Natural killer cell (primary cell): ENCODE data around the gene ZP2. TPM values are rescaled to one million over a fixed set of nuclear protein-coding genes. Genes with fewer than 3 reads are reported as not detected.
"Not testable (repeated sequence)": the region's sequence is repeated elsewhere in the genome, so short reads cannot be mapped to it uniquely, and the experiment has no call there.

Experiments
- ATAC-seq, 3 donors: fragments of 150-1000 bp in 2 of 3; fragments of 200-7000 bp in 1 of 3; cut with Tn5 transposase; 1 replicate in 1 of 3; 2 replicates in 2 of 3; pipeline ENCODE4 v1.10.0; 2021; ENCODE audit warnings: mild to moderate bottlenecking in 2 of 3, moderate library complexity in 2 of 3
- DNase-seq, 2 donors: peaks; one replicate each; pipeline versions ENCODE4 v3.0.0 to v3.0.0-alpha.2; 2013 to 2021; ENCODE audit warnings: mixed read lengths in 1 of 2
- H3K27ac ChIP-seq: one replicate; pipeline ENCODE4 v1.5.1; 2013; ENCODE audit warnings: mild to moderate bottlenecking, low read length
- H3K27me3 ChIP-seq: one replicate; pipeline ENCODE4 v1.6.1; 2013; ENCODE audit warnings: low read length; ENCODE audit not compliant: control insufficient read depth, insufficient read depth
- H3K36me3 ChIP-seq: one replicate; pipeline ENCODE4 v1.6.1; 2013; ENCODE audit warnings: low read length; ENCODE audit not compliant: control insufficient read depth, insufficient read depth
- H3K4me1 ChIP-seq: one replicate; pipeline ENCODE4 v1.6.1; 2013; ENCODE audit warnings: low read length; ENCODE audit not compliant: control insufficient read depth, insufficient read depth
- H3K4me3 ChIP-seq: one replicate; pipeline ENCODE4 v1.5.1; 2013; ENCODE audit warnings: low read length
- H3K9me3 ChIP-seq: one replicate; pipeline ENCODE4 v1.6.1; 2013; ENCODE audit warnings: low read length; ENCODE audit not compliant: control insufficient read depth, insufficient read depth
- H3K27ac Mint-ChIP-seq, 2 donors: one replicate each; pipeline ENCODE4 v1.8.0; 2022; ENCODE audit warnings: mild to moderate bottlenecking in 2 of 2, mixed read lengths in 2 of 2, moderate library complexity in 1 of 2
- H3K27me3 Mint-ChIP-seq, 2 donors: one replicate each; pipeline ENCODE4 v1.8.0; 2022; ENCODE audit warnings: low read depth in 2 of 2, mixed read lengths in 2 of 2
- H3K36me3 Mint-ChIP-seq: one replicate; pipeline ENCODE4 v1.8.0; 2022; ENCODE audit warnings: mixed read lengths
- H3K4me1 Mint-ChIP-seq, 2 donors: one replicate each; pipeline ENCODE4 v1.8.0; 2022; ENCODE audit warnings: mixed read lengths in 2 of 2
- H3K4me3 Mint-ChIP-seq: one replicate; pipeline ENCODE4 v1.8.0; 2022; ENCODE audit warnings: mild to moderate bottlenecking, moderate library complexity, mixed read lengths
- H3K9me3 Mint-ChIP-seq, 2 donors: one replicate each; pipeline ENCODE4 v1.8.0; 2022; ENCODE audit warnings: mixed read lengths in 2 of 2
- WGBS: methylation state at CpG from one replicate; pipeline ENCODE4 v1.1.7; 2013; ENCODE audit warnings: missing lambda C conversion rate; ENCODE audit not compliant: insufficient coverage; 5-methylcytosine and 5-hydroxymethylcytosine counted together
- intact Hi-C: fragments of 100-400 bp; cut with micrococcal nuclease; formaldehyde crosslinking; loops from one replicate; pipeline ENCODE4 v1.14.2; 2022
- total RNA-seq, 4 donors: library from RNA; stranded (reverse); fragments of 120-200 nt in 1 of 4; gene quantifications; one replicate each; pipeline versions ENCODE4 v1.2.3 to v1.2.4, GENCODE V29; 2013 to 2022
- TF ChIP-seq, protein P1 (sequence below): fragments of 200-600 bp; IDR thresholded peaks from one replicate; pipeline ENCODE4 v1.8.0; 2022; ENCODE audit warnings: antibody characterized with exemption

The ZP2 gene
- total RNA-seq, 3 donors from 2014 or later (not counting 1 experiment from before 2014, with no cell fraction given): not detected

DNA sequence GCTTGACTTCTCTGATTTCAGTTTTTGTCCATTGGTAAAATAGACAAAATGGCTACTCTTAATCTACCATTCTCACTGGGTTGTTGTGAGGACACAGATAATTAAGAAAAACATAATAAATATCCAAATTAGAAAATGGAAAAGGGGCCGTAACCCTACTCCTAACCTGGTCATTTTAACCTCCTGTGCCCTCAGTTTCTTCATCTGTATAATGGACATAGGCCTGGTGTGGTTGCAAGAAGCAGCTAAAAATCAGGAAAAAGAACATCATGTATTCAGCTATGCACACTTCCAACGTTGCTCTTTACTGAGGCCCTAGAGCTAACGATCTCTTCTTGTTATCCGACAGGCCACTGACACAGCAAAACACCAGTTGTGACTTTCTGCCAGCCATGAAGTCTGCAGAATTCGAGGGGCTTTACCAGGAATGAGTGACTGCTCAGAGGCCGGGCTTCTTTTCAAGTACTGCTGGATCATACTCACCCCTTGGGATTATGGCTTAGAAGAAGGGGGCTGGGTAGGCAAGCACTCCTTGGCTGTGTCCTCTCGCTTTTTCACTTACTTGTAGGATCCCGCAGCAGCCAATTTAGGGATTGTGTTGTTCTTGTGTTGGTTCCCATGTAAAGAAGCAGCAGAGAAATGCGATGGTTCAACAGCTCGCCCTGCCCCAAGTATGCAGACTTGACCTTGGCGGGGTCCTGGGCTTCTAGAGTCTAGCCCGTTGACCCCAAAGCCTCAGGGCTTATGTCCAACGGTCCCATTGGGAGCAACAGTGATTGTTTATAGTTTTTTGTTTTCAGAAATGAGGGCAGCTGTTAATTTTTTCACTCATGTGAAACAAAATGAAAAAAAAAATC is 32.0 kb downstream of the ZP2 start:
- Mint-ChIP-seq H3K36me3 (peaks cover 11% of the 10 kb centered on the region), H3K27ac (no peak overlapping the region), H3K9me3 (no peaks in the 10 kb centered on the region), H3K4me1 (no peaks in the 10 kb centered on the region), H3K4me3 (no peak overlapping the region), H3K27me3 (no peaks in the 10 kb centered on the region)
- TF ChIP-seq, protein P1, sequence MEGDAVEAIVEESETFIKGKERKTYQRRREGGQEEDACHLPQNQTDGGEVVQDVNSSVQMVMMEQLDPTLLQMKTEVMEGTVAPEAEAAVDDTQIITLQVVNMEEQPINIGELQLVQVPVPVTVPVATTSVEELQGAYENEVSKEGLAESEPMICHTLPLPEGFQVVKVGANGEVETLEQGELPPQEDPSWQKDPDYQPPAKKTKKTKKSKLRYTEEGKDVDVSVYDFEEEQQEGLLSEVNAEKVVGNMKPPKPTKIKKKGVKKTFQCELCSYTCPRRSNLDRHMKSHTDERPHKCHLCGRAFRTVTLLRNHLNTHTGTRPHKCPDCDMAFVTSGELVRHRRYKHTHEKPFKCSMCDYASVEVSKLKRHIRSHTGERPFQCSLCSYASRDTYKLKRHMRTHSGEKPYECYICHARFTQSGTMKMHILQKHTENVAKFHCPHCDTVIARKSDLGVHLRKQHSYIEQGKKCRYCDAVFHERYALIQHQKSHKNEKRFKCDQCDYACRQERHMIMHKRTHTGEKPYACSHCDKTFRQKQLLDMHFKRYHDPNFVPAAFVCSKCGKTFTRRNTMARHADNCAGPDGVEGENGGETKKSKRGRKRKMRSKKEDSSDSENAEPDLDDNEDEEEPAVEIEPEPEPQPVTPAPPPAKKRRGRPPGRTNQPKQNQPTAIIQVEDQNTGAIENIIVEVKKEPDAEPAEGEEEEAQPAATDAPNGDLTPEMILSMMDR: no peak
- 97% methylated on average over 12 of the region's 13 CpGs for WGBS
- DNase-seq (no peak), ATAC-seq (no peak)
- peaks cover 15% of the 10 kb centered on the region for H3K36me3 ChIP-seq
- no peaks in the 10 kb centered on the region for H3K27me3 ChIP-seq
- H3K9me3 ChIP-seq: no peaks in the 10 kb centered on the region
- intact Hi-C loops: no loop called here
- H3K4me3 ChIP-seq: no peak overlapping the region
- H3K27ac ChIP-seq: no peak overlapping the region
- no peaks in the 10 kb centered on the region for H3K4me1 ChIP-seq

DNA sequence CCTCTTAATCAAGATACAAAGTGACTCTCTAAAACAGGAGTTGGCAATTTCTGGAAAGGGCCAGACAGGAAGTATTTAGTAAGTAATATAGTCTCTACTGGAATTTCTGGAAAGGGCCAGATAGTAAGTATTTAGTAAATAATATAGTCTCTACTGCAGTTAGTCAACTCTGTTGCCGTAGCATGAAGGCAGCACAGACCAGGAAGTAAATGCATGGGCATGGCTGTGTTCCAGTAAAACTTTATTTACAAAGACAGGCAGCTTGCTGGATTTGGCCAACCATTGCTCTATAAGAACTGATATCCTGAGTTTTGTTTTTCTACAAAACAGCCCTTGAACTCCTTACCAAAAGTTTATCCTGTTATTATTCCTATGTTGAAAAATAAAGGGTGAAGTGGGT is 36.0 kb downstream of the ZP2 start:
- no peak for DNase-seq
- Mint-ChIP-seq H3K36me3 (peaks cover 11% of the 10 kb centered on the region), H3K4me1 (no peaks in the 10 kb centered on the region), H3K4me3 (no peak overlapping the region), H3K27ac (no peak overlapping the region), H3K9me3 (no peaks in the 10 kb centered on the region), H3K27me3 (no peaks in the 10 kb centered on the region)
- H3K4me1 ChIP-seq: no peaks in the 10 kb centered on the region
- no peak overlapping the region for H3K4me3 ChIP-seq
- H3K36me3 ChIP-seq: peaks cover 14% of the 10 kb centered on the region
- no peaks in the 10 kb centered on the region for H3K27me3 ChIP-seq
- H3K9me3 ChIP-seq: no peaks in the 10 kb centered on the region
- no peak for ATAC-seq
- WGBS: 87% methylated on average over 1 of the region's 1 CpG
- H3K27ac ChIP-seq: no peak overlapping the region
- intact Hi-C loops: no loop called here
- TF ChIP-seq, protein P1: no peak

DNA sequence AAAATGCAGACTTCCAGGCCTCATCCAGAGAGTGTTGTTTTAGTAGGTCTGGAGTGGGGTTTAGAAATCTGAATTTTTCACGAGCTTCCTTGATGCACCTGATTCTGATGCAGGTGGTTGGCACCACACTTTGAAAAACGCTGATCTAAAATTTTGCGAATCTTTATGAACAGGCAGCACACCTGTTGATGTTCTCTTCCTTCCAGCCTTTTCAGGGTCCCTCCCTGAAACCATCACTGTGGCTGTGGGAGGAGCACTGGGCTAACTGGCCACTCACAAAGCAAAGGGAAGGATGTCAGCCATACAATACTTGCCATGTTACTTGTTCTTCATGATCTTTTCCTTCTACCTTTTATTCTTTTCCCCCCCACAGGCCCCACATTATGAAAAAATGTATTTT is 38.7 kb downstream of the ZP2 start:
- Histone ChIP-seq H3K36me3 (peaks cover 7% of the 10 kb centered on the region), H3K4me1 (no peaks in the 10 kb centered on the region), H3K4me3 (no peak overlapping the region), H3K27ac (no peak overlapping the region), H3K27me3 (no peaks in the 10 kb centered on the region), H3K9me3 (no peaks in the 10 kb centered on the region)
- intact Hi-C loops: no loop called here
- no peaks in the 10 kb centered on the region for H3K27me3 Mint-ChIP-seq
- TF ChIP-seq, protein P1: no peak
- 97% methylated on average over 3 of the region's 3 CpGs for WGBS
- H3K4me3 Mint-ChIP-seq: no peak overlapping the region
- no peak for DNase-seq
- no peaks in the 10 kb centered on the region for H3K36me3 Mint-ChIP-seq
- H3K9me3 Mint-ChIP-seq: no peaks in the 10 kb centered on the region
- no peak overlapping the region for H3K27ac Mint-ChIP-seq
- H3K4me1 Mint-ChIP-seq: no peaks in the 10 kb centered on the region
- ATAC-seq: no peak

DNA sequence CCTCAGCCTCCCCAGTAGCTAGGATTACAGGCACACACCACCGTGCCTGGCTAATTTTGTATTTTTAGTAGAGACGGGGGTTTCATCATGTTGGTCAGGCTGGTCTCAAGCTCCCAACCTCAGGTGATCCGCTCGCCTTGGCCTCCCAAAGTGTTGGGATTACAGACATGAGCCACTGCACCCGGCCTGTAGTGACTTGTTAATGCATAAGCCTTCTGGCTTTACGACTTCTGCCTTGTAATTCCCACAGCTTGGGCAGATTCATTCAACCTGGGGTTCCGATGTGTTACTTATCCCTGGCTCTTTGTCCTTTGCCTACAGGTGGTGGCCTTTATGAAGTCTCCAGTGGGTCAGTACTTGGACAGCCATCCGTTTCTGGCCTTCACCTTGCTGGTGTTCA is 41.3 kb downstream of the ZP2 start:
- H3K36me3 Mint-ChIP-seq, H3K4me3 ChIP-seq, H3K4me1 Mint-ChIP-seq, H3K27ac Mint-ChIP-seq, H3K36me3 ChIP-seq, DNase-seq, H3K4me1 ChIP-seq, H3K27me3 ChIP-seq, intact Hi-C loops, H3K9me3 Mint-ChIP-seq, H3K4me3 Mint-ChIP-seq, H3K27me3 Mint-ChIP-seq, H3K27ac ChIP-seq, ATAC-seq, H3K9me3 ChIP-seq: not testable (repeated sequence)
- WGBS: 98% methylated on average over 8 of the region's 8 CpGs
